Measurements from ENCODE around the gene MUC4. TPM values are rescaled to one million over a fixed set of nuclear protein-coding genes. Genes with fewer than 3 reads are reported as not detected.
"Not testable (repeated sequence)": the region's sequence is repeated elsewhere in the genome, so short reads cannot be mapped to it uniquely, and the experiment has no call there.

Gene MUC4
- polyA plus RNA-seq, 1 donor: 1.2 TPM

DNA sequence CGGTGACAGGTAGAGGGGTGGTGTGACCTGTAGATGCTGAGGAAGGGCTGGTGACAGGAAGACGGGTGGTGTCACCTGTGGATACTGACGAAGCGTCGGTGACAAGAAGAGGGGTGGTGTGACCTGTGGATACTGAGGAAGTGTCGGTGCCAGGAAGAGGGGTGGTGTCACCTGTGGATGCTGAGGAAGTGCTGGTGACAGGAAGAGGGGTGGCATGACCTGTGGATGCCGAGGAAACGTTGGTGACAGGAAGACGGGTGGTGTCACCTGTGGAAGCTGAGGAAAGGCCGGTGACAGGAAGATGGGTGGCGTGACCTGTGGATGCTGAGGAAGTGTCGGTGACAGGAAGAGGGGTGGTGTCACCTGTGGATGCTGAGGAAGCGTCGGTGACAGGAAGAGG is 27.7 kb downstream of the MUC4 start:
- not testable (repeated sequence) for DNase-seq

DNA sequence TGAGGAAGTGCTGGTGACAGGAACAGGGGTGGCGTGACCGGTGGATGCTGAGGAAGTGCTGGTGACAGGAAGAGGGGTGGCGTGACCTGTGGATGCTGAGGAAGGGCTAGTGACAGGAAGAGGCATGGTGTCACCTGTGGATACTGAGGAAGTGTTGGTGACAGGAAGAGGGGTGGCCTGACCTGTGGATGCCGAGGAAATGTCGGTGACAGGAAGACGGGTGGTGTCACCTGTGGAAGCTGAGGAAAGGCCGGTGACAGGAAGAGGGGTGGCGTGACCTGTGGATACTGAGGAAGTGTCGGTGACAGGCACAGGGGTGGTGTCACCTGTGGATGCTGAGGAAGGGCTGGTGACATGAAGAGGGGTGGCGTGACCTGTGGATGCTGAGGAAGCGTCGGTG is 30.5 kb downstream of the MUC4 start:
- DNase-seq: not testable (repeated sequence)

DNA sequence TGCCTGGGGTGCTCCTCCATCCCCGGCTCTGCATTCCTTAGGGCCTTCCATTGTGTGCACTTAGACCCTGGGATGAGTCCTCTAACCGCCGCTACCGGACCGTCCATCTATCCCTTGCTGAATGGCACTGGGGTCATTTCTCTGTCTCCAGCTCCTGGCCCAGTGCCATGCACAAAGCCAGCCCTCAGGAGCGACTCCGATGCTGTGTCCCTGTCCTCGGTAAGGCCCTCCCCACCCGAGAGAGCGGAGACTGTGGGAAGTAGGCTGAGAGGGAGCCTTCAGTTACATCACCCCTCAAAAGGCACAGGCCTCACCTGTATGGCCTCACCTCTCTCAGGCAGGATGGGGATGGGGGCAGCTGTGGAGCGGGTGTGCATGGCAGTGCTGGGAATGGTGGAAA is 33.8 kb downstream of the MUC4 start:
- DNase-seq: no peak

DNA sequence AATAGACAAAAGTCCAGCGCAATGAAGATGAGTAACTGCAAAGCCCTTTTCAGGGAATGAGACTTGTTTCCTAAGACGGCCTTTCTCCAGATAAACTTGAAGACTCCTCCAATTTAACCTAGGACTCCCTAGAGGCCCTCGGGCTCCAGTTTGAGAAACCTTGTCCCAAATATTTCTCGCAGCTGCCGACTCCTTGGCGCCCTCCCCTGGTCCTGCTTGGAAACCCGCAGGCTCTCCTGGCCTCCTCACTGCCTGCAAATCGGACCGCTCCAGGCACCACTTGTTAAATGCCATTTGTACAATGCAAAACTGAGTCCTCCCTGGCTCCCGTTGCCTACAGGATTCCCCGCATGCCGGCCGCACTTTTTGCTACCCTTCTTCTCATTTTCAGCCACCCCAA is 36.8 kb downstream of the MUC4 start:
- no peak for DNase-seq

DNA sequence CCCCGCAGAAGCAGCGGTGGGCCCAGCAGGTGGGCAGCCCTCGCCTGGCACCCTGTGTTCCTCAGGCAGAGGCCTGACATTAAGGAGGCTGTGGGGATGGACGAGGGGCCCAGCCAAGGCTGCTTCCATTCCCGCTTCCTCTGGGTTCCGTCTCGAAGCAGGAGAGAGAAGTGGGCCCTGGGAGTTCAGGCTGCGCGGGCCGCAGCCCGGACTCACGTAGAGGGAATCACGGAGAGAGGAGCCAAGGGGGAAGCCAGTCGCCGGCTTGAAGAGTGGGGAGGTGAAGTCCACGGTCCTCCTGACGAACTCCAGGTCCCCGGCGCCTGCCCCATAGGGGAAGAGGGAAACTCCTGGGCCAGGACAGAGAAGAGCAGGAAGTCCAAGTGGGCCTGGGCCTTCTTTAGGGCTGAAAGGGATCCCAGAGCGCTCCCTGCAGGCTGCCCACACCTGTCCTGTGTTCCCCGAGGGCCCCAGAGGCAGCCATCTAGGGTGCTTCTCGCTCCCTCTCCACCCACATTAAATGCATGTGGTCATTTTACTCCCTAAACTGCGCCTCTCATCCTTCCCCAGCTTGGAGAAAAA is 37.7 kb downstream of the MUC4 start:
- DNase-seq: no peak

DNA sequence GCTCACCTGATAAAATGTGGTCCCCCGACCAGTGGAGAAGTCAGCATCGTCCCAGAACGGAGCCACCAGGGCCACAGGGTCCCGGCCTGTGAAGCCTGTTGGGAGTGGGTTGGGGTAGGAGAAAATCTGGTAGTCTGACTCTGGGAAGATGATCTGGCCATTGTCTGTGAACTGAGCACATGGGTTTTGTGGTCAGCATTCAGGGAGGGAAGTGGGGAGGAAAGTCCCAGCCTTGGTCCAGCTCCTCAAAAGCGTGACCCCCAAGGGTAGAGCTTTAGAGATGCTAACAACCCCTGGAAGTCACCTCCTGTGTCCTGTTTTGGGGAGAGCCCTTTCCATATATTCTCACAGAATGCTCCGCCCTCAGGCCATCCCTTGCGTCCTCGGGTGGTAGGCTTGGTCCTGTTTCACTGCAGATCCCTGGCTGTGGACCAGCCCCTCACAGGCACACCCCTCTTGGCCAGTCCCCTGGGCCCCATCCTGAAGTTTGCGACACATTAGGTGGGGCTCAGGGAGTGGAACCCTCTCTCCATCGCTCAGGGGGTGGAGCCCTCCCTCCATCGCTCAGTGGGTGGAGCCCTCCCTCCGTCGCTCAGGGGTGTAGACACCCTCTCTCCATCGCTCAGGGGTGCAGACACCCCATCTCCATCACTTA is 40.0 kb downstream of the MUC4 start:
- DNase-seq: no peak

DNA sequence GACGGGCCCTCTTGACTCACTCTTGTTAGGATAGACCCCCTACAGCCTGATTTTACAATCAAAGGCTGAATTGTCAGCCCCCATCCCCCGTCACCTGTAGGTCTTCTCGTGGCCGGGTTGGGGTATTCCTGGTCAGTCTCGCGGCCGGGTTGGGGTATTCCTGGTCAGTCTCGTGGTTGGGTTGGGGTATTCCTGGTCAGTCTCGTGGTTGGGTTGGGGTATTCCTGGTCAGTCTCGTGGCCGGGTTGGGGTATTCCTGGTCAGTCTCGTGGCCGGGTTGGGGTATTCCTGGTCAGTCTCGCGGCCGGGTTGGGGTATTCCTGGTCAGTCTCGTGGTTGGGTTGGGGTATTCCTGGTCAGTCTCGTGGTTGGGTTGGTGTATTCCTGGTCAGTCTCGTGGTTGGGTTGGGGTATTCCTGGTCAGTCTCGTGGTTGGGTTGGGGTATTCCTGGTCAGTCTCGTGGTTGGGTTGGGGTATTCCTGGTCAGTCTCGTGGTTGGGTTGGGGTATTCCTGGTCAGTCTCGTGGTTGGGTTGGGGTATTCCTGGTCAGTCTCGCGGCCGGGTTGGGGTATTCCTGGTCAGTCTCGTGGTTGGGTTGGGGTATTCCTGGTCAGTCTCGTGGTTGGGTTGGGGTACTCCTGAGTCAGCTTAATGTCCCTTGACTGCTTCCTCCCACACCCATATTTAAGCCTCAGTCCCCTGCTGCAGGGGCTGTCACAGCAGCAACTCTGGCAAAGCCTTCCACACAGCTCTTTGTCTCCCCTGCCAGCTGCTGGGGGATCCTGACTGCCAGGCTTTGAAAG is 40.7 kb downstream of the MUC4 start:
- not testable (repeated sequence) for DNase-seq

DNA sequence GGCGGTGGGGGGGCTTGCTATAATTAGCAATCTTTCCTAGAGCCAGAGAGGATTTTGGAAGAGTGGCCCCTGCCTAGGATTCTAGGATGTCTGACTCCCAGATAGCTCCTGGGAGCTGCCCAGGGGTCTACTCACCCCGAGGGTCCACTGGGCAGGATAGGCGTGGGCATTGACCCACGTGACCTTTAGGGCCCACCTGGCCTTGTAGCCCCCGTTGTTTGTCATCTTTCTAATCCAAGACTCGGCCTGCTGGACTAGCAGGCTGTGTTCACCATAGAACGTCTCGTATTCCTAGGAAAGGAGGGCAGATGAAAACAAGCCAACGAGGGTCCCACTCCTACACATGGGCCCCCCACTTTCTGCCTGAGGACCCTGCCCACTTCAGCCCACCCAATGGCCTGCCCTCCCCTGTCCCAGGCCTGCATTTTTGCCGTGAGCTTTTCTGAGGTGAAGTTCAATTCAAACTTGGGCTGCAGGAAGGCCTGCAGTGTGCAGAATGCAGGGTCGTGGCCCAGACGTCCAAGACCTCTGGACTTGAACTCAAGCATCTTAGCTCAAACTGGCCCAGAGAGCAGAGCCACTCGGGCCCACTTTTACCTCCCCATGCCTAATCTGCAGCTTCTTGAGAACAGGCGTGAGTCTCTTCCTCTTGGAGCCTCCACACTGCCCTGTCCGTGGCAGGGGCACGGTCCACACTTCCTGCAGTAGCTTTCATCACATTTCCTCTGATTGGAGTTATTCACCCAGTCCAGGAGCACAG is 41.5 kb downstream of the MUC4 start:
- DNase-seq: no peak

DNA sequence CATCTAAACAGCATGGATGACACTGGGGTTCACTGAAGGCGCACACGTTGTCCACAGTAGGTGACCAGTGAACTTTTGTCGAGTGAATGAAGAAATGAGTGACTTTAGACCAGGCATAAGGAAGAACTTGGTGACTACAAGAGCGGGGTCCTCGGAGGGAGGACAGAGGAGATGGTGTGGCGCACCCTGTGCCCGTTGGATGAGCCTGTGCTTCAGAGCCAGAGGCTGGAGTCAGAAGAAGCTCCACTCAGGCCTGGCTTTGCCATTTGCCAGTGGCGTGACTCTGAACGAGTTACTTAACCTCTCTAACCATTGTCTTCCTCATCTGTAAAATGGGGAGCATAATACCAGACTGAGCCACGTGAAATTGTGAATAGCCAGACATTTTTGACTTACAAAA is 42.2 kb downstream of the MUC4 start:
- no peak for DNase-seq

DNA sequence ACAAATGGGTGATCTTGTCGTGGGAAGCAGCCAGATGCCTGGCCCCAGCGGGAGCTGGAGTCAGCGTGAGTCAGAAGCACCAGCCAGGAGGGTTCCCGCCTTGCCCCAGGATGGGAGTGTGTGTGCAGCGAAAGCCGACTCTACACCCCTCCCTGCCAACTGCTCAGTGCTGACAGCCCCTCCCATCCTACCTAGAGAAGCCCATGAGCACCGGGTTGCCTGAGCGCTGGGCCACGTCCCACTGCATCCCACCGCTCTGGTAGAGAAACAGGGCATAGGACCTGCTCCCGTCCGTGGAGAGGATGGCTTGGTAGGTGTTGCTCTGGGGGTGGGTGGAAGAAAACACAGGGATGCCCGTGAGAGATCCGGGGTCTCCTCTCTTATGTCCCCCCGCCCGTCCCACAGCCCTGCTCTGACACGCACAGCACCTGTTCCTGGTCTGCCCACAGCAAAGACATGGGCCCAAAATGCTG is 42.9 kb downstream of the MUC4 start:
- DNase-seq: no peak

DNA sequence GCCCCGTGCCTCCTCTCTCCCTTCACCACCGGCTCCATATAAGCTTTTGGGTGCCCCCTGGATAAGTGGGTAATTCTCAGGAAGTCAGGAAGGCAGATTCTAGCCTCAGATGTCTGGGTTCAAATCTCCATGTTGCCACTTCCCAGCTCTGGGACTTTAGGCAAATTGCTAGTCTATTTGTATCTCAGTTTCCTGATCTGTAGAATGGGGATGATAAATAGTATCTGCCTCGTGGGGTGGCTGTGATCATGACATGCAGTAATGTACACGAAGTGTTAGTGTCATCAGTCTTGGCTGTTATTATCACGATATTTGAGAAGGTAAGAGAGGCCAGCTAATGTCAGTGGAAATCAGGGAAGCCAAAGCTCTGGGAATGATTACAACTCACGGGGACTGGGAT is 43.3 kb downstream of the MUC4 start:
- no peak for DNase-seq

DNA sequence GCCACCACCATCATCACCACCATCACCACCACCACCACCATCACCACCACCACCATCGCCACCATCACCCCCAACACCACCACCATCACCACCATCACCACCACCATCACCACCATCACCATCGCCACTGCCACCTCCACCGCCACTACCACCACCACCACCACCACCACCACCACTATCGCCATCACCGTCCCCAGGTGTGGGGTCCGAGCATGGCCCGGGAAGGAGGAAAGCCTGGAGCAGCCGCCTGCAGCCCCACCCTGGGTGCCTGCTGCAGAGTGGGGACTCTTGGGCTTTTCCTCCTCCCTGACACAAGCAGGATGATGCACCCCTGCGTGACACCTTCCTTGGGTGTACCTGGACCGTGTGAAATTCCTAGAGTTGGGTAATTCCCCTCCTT is 43.9 kb downstream of the MUC4 start:
- no peak for DNase-seq

DNA sequence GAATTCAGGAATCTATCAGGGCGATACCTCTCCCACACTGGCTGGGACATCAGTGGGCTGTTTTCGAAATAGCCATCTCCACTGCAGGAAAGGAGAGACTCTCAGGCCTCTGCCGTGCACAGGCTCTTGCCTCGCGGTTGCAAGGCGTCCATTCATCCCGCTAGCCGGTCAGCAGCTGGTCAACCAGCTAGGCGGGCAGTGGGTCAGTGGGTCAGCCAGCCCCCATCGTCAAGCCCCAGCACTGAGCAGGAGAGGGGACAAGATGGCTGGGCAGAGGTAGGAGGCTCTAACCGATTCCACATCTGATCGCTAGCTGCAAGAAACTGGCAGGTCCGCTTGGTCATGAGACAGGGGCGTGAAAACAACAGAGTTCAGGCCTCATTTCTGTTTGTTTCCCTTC is 45.1 kb downstream of the MUC4 start:
- no peak for DNase-seq

DNA sequence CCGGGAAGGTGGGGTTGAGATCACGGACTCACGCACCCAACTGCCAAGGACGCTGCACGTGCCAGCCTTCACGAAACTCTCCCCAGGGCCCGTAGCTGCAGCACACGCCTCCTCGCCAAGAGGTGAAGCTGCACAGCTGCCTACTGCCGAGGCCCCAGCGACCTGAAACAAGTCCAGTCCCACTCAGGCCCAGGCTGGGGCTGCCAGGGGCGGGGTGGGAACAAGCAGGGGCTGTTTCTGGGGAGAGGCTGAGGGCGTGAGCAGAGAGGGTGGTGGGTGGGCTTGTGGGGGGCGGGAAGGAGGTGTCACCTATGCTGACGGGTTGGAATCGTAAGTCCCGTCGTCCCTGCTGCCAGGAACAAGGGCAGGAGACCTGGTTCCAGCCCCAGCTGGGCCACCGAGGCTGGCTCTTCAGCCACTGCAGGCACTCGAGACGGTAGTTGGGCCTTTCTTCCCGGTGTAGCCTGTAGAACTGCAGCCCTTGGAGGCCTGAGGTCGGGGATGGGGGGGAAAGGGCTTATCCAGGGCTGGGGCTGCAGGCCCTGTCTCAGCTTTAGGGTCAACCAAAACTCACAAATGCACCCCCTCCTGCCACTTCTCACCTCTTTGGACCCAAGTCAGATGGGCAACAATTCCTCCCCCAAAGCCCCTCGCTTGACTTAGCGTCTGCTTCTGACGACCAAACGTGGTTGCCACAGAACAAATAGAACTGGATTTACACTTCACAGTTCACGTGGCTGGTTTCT is 46.6 kb downstream of the MUC4 start:
- no peak for DNase-seq

DNA sequence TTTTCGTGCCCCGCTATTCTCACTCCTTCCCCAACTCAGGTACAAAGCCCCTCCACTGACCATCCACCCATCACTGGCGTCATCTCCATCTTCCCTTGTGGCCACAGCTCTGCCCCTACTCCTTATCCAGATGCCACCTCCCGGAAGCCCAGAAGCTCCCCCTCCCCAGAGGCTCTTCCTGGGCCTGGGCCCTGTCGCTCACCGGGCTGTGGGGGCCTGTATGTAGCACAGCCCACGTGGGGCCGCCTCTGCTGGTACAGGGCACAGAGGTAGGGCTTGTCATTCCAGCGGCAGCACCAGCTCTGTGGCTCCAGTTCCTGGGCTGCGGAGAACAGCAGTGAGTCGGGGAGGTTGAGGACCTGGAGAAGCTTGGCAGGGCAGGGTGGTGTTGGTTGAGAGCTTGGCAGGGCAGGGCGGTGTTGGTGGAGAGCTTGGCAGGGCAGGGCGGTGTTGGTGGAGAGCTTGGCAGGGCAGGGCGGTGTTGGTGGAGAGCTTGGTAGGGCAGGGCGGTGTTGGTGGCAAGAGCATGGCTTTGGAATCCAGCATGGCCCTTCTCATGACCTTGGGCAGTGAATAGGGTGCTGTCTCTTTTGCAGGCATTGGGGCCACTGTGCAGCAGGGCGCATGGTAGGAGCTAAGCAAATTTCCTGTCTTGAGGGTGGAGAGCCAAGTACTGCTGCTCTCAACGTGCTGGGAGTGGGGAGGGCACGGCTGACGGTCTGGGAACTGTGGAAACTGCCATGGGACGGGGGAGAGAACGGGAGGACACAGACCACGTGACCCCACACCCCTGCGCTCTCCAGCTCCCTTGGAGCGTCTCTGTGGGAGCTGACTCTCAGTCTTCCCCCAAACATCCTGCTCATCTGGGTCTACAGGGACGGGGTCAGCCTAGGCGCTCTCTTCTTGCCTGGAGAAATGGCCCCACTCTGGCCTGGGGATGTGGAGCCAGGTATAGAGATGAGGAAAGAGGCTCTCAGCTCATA is 47.6 kb downstream of the MUC4 start:
- DNase-seq: no peak

DNA sequence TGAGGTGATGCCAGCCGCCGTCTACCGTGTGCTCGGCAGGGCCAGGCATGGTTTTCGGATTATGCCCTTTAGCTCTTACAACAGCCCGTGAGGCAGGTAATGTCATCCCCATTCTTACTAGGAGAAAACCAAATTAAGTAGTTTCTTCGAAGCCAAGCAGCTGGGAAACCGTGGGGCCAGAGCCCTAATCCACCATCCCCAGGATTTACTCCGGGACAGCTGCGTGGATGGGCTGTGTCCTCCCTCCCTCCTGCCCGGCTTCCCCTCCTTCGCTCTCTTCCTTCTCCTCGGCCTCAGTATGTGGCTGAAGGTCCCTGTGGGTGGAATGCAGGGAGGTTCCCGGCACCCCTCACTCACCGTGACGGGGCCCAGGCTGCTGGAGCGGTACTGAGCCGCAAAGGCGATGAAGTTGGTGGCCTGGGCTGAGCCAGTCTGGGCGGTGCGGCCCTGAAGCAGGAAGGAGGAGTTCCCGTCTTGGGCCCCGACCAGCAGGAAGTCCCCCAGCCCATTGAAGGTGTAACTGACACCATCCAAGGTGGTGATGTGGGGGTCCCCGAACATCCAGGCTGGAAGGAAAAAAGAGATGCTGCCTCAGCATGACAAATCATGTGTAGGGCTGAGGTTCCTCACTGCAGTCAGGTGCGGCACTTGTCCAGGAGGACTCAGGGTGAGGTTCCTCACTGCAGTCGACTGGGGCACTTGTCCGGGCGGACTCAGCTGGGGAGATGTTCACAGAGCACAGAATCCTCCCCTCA is 48.5 kb downstream of the MUC4 start:
- DNase-seq: no peak

DNA sequence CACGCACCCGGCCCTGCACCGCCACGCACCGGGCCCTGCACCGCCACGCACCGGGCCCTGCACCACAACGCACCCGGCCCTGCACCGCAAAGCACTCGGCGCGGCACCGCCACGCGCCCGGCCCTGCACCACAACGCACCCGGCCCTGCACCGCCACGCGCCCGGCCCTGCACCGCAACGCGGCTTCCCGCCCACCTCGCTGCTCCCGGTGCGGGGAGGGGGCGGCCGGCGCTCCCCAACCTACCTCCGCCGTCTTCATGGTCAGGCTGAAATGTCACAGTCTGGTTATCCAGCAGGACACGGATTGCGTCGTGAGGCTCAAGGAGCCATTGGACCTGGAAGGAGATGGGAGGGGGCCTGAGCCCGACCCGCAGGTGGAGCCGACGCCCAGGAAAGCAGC is 49.1 kb downstream of the MUC4 start:
- DNase-seq: no peak

DNA sequence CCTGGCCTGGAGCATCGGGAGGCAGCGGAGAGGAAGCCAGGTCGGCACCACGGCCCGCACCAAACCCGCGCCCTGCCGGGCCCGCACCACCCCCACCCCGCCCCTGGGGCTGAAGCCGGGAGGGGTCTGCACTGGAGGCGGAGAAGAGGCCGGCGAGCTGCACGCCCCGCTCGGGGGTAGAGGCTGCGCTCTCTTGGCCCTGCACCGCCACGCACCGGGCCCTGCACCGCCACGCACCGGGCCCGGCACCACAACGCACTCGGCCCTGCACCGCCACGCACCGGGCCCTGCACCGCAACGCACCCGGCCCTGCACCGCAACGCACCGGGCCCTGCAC is 49.5 kb downstream of the MUC4 start:
- no peak for DNase-seq

DNA sequence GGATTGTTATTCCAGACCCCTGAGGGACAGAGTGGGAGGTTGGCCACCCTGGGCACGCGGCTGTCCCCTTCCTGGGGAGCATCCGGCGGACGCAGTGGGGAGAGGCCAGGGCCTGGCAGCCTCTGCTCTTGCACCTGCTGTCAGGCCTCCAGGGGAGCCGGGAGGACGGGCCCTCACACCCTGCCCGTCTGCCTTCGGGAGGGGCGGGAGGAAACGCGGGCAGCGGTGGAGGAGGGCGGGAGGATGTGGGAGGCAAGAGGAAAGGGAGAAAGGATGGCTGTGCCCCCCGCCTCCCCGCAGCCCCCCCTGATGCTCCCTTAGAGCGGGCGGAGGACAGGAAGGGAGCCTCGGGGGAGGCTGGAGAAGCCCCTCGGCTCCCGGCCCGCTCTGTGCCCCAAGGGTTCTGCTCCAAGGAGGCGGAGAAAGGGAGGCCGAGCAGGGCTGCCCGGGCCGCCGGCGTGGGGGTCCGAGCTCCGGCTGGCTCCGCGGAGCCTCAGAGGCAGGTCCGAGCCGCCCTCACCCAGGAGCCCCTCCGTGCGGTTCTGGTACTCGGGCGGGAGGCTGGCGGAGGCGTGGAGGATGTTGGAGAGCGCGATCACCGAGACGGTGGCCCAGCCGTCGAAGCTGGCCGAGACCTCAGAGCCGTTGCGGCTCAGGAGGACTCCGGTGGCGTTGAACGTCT is 50.0 kb downstream of the MUC4 start:
- no peak for DNase-seq
